Mesenchymal stem cell (in vitro differentiated cells and primary cell): ENCODE data around the gene CCNG2.

Source experiments
- DNase-seq: peaks from one replicate; pipeline ENCODE4 v3.0.0-alpha.2; 2013
- H2AFZ ChIP-seq: one replicate; pipeline ENCODE4 v1.6.1; 2013; ENCODE audit warnings: low read depth, mild to moderate bottlenecking, control low read depth, inconsistent platforms, low read length, moderate library complexity
- H2AK5ac ChIP-seq: 2 replicates; pipeline ENCODE4 v1.6.1; 2013; ENCODE audit warnings: low read length, moderate library complexity, mild to moderate bottlenecking, inconsistent platforms; ENCODE audit not compliant: severe bottlenecking
- H2BK120ac ChIP-seq: one replicate; pipeline ENCODE4 v1.6.1; 2013; ENCODE audit warnings: low read depth, mild to moderate bottlenecking, inconsistent platforms, low read length, moderate library complexity
- H2BK12ac ChIP-seq, 2 experiments: one replicate each; pipeline ENCODE4 v1.6.1; 2013; ENCODE audit warnings: inconsistent platforms in 2 of 2, low read length in 2 of 2, mild to moderate bottlenecking in 2 of 2, moderate library complexity in 2 of 2, control low read depth in 1 of 2
- H2BK15ac ChIP-seq: one replicate; pipeline ENCODE4 v1.6.1; 2013; ENCODE audit warnings: mild to moderate bottlenecking, low read depth, inconsistent platforms; ENCODE audit not compliant: poor library complexity, severe bottlenecking
- H2BK5ac ChIP-seq: 2 replicates; pipeline ENCODE4 v1.6.1; 2013; ENCODE audit warnings: low read depth, mild to moderate bottlenecking, low read length, control low read depth, inconsistent platforms; ENCODE audit not compliant: poor library complexity, severe bottlenecking
- H3K14ac ChIP-seq, 2 experiments: one replicate each; pipeline ENCODE4 v1.6.1; 2013; ENCODE audit warnings: inconsistent platforms in 2 of 2, low read length in 2 of 2, control low read depth in 1 of 2, mild to moderate bottlenecking in 1 of 2, moderate library complexity in 1 of 2
- H3K18ac ChIP-seq, 2 experiments: one replicate each; pipeline ENCODE4 v1.6.1; 2013; ENCODE audit warnings: inconsistent platforms in 2 of 2, low read length in 2 of 2, control low read depth in 1 of 2, low read depth in 1 of 2, mild to moderate bottlenecking in 1 of 2
- H3K23ac ChIP-seq, 2 experiments: one replicate each; pipeline ENCODE4 v1.6.1; 2013; ENCODE audit warnings: inconsistent platforms in 2 of 2, low read length in 2 of 2, mild to moderate bottlenecking in 2 of 2, moderate library complexity in 2 of 2, control low read depth in 1 of 2
- H3K27ac ChIP-seq: 2 replicates; pipeline ENCODE4 v1.5.1; 2013; ENCODE audit warnings: mild to moderate bottlenecking, moderate library complexity, low read length, control low read depth, inconsistent platforms; ENCODE audit not compliant: poor library complexity, severe bottlenecking
- H3K27me3 ChIP-seq, 2 experiments: 2 replicates each; pipeline versions ENCODE4 v1.6.1 to v1.7.0; 2013; ENCODE audit warnings: low read length in 2 of 2, mild to moderate bottlenecking in 2 of 2, moderate library complexity in 2 of 2, control low read depth in 1 of 2, inconsistent platforms in 1 of 2; ENCODE audit not compliant: control insufficient read depth in 1 of 2, insufficient read depth in 1 of 2
- H3K36me3 ChIP-seq, 2 experiments: 2 replicates each; pipeline versions ENCODE4 v1.6.1 to v1.7.0; 2013; ENCODE audit warnings: low read length in 2 of 2, control low read depth in 1 of 2, inconsistent platforms in 1 of 2, low read depth in 1 of 2, mild to moderate bottlenecking in 1 of 2; ENCODE audit not compliant: insufficient read depth in 2 of 2, control insufficient read depth in 1 of 2
- H3K4ac ChIP-seq, 2 experiments: one replicate each; pipeline ENCODE4 v1.6.1; 2013; ENCODE audit warnings: inconsistent platforms in 2 of 2, low read length in 2 of 2, mild to moderate bottlenecking in 2 of 2, moderate library complexity in 2 of 2, control low read depth in 1 of 2, low read depth in 1 of 2
- H3K4me1 ChIP-seq: 2 replicates; pipeline ENCODE4 v1.6.1; 2013; ENCODE audit warnings: low read depth, low read length, control low read depth; ENCODE audit not compliant: control insufficient read depth, insufficient read depth
- H3K4me2 ChIP-seq: 2 replicates; pipeline ENCODE4 v1.6.1; 2013; ENCODE audit warnings: low read length, mild to moderate bottlenecking, inconsistent platforms; ENCODE audit not compliant: poor library complexity, severe bottlenecking
- H3K4me3 ChIP-seq, 2 experiments: 2 replicates each; pipeline versions ENCODE4 v1.5.1 to v1.7.0; 2013; ENCODE audit warnings: low read length in 2 of 2, mild to moderate bottlenecking in 2 of 2, control low read depth in 1 of 2, low read depth in 1 of 2; ENCODE audit not compliant: insufficient read depth in 1 of 2
- H3K79me1 ChIP-seq: replicated peaks from 2 replicates; pipeline ENCODE4 v1.6.1; 2013; ENCODE audit warnings: mild to moderate bottlenecking, control low read depth, low read length, inconsistent platforms; ENCODE audit not compliant: poor library complexity, severe bottlenecking
- H3K9ac ChIP-seq: 2 replicates; pipeline ENCODE4 v1.7.0; 2013; ENCODE audit warnings: mild to moderate bottlenecking, low read length, moderate library complexity
- H3K9me3 ChIP-seq: 2 replicates; pipeline ENCODE4 v1.7.0; 2013; ENCODE audit warnings: mild to moderate bottlenecking, low read length; ENCODE audit not compliant: control insufficient read depth
- H4K8ac ChIP-seq: one replicate; pipeline ENCODE4 v1.6.1; 2013; ENCODE audit warnings: inconsistent platforms, mild to moderate bottlenecking, low read length, moderate library complexity
- H4K91ac ChIP-seq: one replicate; pipeline ENCODE4 v1.6.1; 2013; ENCODE audit warnings: mild to moderate bottlenecking, low read length, inconsistent platforms
- WGBS: methylation state at CpG from one replicate; pipeline ENCODE4 v1.1.7; 2013; ENCODE audit warnings: mixed read lengths; 5-methylcytosine and 5-hydroxymethylcytosine counted together

The CCNG2 gene

GRCh38 chr4:77194989-77195388, 38.0 kb downstream of the CCNG2 start:
- Histone ChIP-seq H3K4me1 (no peaks in the 10 kb centered on the region), H3K23ac (no peak overlapping the region), H3K9me3 (no peaks in the 10 kb centered on the region), H3K14ac (no peak overlapping the region), H3K4ac (no peak overlapping the region), H2AFZ (no peak overlapping the region), H3K18ac (no peak overlapping the region), H3K36me3 (no peaks in the 10 kb centered on the region), H3K79me1 (no peaks in the 10 kb centered on the region), H3K4me3 (no peak overlapping the region), H2AK5ac (no peak overlapping the region), H3K27me3 (peaks cover 4 to 42% of the 10 kb centered on the region in 2 experiments), H4K91ac (no peak overlapping the region), H2BK12ac (no peak overlapping the region), H3K27ac (no peak overlapping the region), H2BK120ac (no peak overlapping the region), H3K9ac (no peak overlapping the region), H4K8ac (no peak overlapping the region), H2BK15ac (no peak overlapping the region), H2BK5ac (no peak overlapping the region), H3K4me2 (no peak overlapping the region)
- no peak for DNase-seq
- WGBS: 53% methylated on average over 1 of the region's 1 CpG

GRCh38 chr4:77196866-77197265, 39.9 kb downstream of the CCNG2 start:
- Histone ChIP-seq H3K14ac (no peak overlapping the region), H4K91ac (no peak overlapping the region), H3K79me1 (no peaks in the 10 kb centered on the region), H3K23ac (no peak overlapping the region), H2BK120ac (no peak overlapping the region), H2BK15ac (no peak overlapping the region), H3K27me3 (peaks cover 4 to 52% of the 10 kb centered on the region in 2 experiments), H2AK5ac (no peak overlapping the region), H2AFZ (no peak overlapping the region), H3K9me3 (no peaks in the 10 kb centered on the region), H3K4ac (no peak overlapping the region), H3K27ac (no peak overlapping the region), H3K4me1 (no peaks in the 10 kb centered on the region), H3K36me3 (no peaks in the 10 kb centered on the region), H2BK5ac (no peak overlapping the region), H3K4me2 (no peak overlapping the region), H4K8ac (no peak overlapping the region), H3K18ac (no peak overlapping the region), H3K4me3 (no peak overlapping the region), H2BK12ac (no peak overlapping the region), H3K9ac (no peak overlapping the region)
- DNase-seq: no peak
- 88% methylated on average over 4 of the region's 4 CpGs for WGBS

- Histone ChIP-seq H3K18ac (no peak overlapping the region), H3K9me3 (no peaks in the 10 kb centered on the region), H2AFZ (no peak overlapping the region), H3K36me3 (no peaks in the 10 kb centered on the region), H3K4me3 (no peak overlapping the region), H4K91ac (no peak overlapping the region), H2BK12ac (no peak overlapping the region), H4K8ac (no peak overlapping the region), H3K27ac (no peak overlapping the region), H3K79me1 (no peaks in the 10 kb centered on the region), H3K14ac (no peak overlapping the region), H3K4me2 (no peak overlapping the region), H3K23ac (no peak overlapping the region), H3K9ac (no peak overlapping the region), H2AK5ac (no peak overlapping the region), H2BK5ac (no peak overlapping the region), H3K4me1 (no peaks in the 10 kb centered on the region), H2BK15ac (no peak overlapping the region), H3K4ac (no peak overlapping the region), H2BK120ac (no peak overlapping the region), H3K27me3 (peaks cover 4 to 52% of the 10 kb centered on the region in 2 experiments)
- WGBS: 87% methylated on average over 5 of the region's 5 CpGs
- DNase-seq: no peak
Measured at GRCh38 chr4:77197361-77197760, 40.4 kb downstream of the CCNG2 start.

- Histone ChIP-seq H3K9me3 (no peaks in the 10 kb centered on the region), H3K27ac (no peak overlapping the region), H3K4me3 (no peak overlapping the region), H2BK12ac (no peak overlapping the region), H3K4me1 (no peaks in the 10 kb centered on the region), H3K18ac (no peak overlapping the region), H2AFZ (no peak overlapping the region), H3K23ac (no peak overlapping the region), H4K8ac (no peak overlapping the region), H2BK120ac (no peak overlapping the region), H3K27me3 (peaks cover 4 to 52% of the 10 kb centered on the region in 2 experiments), H3K14ac (no peak overlapping the region), H2BK5ac (no peak overlapping the region), H3K4ac (no peak overlapping the region), H4K91ac (no peak overlapping the region), H2AK5ac (peak overlapping the region; percentile 26), H2BK15ac (no peak overlapping the region), H3K9ac (no peak overlapping the region), H3K79me1 (no peaks in the 10 kb centered on the region), H3K4me2 (no peak overlapping the region), H3K36me3 (no peaks in the 10 kb centered on the region)
- 75% methylated on average over 2 of the region's 2 CpGs for WGBS
- DNase-seq: no peak
Measured at GRCh38 chr4:77197831-77198230, 40.8 kb downstream of the CCNG2 start.
